ENCODE data around the gene LST1.

Gene LST1

DNA sequence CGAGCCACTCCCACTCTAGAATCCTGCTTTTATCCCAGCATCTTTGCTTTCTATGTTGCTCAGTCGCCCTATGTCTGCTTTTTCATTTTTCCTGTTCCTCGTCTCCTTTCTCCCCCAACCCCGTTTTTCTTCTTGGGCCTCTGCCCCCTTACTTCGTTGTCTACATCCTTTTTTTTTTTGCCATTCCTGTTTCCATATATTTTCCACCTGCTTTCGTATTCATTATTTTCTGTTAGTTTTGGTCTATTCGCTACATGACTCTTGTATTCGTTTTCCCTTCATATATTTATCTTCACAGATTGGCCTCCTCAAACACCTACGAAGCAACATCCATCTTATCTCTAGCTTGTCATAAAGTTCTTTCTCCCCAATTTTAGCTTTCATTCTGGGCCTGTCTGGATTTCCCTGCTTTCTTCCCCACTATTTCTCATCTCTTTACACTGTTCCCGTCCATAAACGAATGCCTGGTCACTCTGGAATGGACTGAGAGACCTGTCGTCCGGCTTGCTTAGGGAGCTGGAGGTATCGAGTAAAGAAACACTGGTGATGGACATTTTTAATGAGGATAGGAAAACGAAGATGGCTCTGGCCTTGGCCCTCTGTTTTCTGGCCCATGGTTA, 35.4 kb downstream of the LST1 start:
- no peak for DNase-seq

DNA sequence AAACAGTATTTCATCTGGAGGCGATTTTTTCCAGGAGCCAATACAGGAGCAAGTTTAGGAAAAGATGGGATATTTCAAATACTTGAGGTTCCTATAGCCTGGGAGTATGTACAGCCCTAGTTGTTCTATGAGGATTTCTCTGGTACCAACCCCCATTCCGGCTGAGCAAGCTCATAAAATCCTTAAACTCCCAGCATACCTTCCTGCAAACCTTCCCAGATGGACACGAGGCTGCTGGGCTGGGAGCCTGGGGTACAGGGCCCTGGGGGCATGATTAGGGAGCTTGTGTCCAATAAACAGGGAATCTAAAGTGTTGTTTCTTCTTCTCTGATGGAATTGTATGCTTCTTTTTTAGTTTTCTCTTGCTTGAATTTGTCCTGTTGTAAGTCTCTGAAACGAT, 35.9 kb downstream of the LST1 start:
- DNase-seq: no peak

DNA sequence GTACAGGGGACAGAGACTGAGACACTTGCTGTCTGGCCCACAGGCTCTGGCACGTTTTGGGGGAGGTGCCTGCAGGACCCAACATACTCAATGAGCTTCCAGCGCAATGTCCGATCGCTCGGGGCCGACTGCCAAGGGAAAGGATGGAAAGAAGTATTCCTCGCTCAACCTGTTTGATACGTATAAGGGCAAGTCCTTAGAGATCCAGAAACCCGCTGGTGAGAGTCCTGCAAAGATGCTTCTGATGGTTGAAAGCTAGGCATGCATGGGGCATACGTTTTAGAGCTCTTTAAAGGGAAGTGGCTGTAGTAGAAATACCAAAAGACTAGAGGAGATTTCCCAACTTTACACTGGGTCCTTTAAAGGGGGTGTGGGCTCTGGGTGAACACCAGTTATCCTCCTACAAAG, 36.6 kb downstream of the LST1 start:
- DNase-seq: no peak

DNA sequence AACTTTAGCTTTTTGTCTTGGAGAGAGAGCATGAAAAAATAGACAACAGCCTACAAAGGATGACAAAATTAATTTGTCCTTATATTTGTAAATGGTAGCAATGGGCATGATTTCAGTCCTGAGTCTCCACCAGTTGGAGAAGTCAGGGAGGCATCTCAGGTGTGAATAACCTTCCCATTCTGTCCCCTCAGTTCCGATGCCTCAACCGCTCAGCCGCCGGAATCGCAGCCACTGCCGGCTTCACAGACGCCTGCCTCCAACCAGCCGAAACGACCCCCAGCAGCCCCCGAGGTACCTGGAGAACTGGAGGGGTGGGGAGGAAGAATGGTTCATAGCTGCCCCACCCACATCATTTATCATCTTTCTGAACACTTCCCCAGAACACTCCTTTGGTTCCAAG, 38.0 kb downstream of the LST1 start:
- no peak for DNase-seq

DNA sequence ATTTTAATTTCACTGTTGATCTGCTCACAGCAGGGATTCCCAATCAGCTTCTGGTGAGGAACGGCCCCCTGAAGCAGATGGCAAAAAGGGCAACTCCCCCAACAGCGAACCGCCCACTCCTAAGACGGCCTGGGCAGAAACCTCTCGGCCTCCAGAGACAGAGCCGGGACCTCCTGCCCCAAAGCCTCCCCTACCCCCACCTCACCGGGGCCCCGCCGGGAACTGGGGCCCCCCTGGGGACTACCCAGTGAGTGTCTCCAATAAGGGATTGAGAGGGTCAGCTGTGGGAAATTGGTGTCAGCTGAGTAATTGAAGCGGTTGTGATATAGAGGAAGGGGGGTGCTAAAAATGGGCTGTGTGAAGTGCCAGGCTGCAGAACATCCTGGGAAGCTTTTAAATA, 40.9 kb downstream of the LST1 start:
- no peak for DNase-seq

DNA sequence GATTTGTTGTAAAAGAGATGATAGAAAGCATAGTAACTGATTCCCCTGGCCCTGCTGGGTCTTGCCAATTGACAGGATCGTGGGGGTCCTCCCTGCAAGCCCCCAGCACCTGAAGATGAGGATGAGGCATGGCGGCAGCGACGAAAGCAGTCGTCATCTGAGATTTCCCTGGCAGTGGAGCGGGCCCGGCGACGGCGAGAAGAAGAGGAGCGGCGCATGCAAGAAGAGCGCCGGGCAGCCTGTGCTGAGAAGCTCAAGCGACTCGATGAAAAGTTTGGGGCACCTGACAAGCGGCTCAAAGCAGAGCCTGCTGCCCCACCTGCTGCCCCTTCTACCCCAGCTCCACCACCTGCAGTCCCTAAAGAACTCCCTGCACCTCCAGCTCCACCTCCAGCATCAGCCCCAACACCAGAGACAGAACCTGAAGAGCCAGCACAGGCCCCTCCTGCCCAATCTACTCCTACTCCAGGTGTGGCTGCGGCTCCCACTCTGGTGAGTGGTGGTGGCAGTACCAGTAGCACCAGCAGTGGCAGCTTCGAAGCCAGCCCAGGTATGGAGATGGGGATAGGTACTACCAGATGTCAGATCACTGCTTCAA, 41.7 kb downstream of the LST1 start:
- DNase-seq: no peak

DNA sequence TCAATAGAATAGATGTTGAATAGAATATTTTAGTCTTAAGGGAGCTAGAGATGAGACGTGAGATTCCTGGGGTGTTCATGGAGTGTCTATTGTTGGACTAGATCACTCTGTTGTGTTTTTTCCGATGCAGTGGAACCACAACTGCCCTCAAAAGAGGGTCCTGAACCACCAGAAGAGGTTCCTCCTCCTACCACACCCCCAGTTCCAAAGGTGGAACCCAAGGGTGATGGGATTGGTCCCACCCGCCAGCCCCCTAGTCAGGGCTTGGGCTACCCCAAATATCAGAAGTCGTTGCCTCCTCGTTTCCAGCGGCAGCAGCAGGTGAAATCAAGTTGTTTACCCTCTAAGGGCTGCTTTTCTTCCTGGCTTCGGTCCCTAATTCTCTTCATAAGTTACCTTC, 42.9 kb downstream of the LST1 start:
- no peak for DNase-seq

DNA sequence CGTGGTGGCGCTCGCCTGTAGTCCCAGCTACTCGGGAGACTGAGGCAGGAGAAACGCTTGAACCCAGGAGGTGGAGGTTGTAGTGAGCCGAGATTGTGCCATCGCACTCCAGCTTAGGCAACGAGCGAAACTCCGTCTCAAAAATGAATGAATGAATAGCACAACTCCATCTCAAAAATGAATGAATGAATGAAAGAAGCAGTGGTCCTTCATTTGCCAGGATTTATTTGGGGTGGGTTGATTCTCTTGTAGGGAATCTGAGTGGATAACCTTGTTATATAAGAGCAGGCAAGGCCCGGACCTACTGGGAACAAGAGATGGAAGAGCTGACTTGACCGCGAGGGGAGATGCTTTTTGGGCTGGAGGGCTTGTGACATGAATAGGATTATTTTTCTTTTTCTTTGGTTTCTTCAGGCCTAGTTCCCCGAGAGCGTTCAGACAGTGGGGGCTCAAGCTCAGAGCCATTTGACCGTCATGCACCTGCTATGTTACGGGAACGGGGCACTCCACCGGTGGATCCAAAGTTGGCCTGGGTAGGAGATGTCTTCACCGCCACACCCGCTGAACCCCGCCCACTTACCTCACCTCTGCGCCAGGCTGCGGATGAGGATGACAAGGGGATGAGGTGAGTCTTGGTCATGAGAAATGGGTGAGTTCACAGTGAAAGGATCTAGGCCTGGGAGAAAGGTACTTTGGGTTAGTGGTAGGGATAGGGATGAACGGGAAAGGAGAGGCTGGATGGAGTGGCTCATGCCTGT, 44.3 kb downstream of the LST1 start:
- DNase-seq: no peak

DNA sequence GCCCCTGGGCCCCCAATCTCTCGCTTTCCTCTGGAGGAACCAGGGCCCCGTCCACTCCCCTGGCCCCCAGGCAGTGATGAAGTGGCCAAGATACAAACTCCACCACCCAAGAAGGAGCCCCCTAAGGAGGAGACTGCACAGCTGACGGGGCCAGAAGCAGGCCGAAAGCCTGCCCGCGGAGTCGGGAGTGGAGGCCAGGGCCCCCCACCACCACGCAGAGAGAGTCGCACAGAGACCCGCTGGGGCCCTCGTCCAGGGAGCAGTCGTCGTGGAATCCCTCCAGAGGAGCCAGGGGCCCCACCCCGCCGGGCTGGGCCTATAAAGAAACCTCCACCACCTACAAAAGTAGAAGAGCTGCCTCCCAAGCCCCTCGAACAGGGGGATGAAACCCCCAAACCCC, 45.1 kb downstream of the LST1 start:
- no peak for DNase-seq

DNA sequence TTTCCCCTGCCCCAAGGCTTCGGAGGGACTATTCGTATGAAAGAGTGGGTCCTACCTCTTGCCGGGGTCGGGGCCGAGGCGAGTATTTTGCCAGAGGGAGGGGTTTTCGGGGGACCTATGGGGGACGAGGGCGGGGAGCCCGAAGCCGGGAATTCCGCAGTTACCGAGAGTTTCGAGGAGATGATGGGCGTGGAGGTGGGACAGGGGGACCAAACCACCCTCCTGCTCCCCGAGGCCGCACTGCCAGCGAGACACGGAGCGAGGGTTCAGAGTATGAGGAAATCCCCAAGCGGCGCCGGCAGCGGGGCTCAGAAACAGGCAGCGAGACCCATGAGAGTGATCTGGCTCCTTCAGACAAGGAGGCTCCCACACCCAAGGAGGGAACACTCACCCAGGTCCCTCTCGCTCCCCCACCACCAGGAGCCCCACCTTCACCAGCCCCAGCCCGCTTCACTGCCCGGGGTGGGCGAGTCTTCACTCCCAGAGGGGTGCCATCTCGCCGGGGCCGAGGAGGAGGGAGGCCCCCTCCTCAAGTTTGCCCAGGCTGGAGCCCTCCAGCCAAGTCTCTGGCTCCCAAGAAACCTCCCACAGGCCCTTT, 45.7 kb downstream of the LST1 start:
- DNase-seq: no peak

DNA sequence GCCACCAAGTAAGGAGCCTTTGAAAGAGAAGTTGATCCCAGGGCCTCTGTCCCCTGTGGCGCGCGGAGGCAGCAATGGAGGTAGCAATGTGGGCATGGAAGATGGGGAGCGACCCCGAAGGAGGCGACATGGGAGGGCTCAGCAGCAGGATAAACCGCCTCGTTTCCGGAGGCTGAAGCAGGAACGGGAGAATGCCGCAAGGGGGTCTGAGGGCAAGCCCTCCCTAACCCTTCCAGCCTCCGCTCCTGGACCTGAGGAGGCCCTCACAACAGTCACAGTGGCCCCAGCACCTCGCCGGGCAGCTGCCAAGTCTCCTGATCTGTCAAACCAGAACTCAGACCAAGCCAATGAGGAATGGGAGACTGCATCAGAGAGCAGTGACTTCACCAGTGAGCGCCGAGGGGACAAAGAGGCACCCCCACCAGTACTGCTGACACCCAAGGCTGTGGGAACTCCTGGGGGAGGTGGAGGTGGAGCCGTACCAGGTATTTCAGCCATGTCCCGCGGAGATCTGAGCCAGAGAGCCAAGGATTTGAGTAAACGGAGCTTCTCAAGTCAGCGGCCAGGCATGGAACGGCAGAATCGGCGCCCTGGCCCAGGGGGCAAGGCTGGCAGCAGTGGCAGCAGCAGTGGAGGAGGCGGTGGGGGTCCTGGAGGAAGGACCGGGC, 46.3 kb downstream of the LST1 start:
- no peak for DNase-seq

DNA sequence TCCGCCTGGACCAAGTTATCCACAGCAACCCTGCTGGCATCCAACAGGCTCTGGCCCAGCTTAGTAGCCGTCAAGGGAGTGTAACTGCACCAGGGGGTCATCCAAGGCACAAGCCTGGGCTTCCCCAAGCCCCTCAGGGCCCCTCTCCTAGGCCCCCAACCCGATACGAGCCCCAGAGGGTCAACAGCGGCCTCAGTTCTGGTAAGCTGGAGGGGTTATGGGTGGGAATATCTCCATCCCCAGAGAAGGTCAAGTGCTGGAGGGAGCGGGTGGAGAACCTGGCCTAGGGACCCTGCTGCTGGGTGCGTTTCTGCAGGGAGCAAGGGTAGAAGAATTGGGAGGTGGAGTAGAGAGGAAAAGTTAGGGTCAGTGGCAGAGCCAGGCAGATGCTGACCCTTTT, 47.4 kb downstream of the LST1 start:
- no peak for DNase-seq

DNA sequence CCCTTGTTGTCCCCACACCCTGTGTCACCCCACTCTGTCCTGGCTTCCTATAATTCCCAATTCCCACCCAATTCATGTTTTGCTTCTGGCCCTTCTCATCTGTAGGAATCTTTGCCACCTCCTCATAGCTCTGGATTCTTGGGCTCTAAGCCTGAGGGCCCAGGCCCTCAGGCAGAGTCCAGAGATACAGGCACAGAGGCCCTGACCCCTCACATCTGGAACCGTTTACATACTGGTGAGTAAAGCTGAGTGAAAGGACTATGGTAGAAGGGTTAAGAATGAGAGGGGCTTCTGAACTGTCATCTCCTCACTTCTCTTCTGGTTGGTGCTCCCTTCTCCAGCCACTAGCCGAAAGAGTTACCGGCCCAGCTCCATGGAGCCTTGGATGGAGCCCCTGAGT, 48.1 kb downstream of the LST1 start:
- no peak for DNase-seq

DNA sequence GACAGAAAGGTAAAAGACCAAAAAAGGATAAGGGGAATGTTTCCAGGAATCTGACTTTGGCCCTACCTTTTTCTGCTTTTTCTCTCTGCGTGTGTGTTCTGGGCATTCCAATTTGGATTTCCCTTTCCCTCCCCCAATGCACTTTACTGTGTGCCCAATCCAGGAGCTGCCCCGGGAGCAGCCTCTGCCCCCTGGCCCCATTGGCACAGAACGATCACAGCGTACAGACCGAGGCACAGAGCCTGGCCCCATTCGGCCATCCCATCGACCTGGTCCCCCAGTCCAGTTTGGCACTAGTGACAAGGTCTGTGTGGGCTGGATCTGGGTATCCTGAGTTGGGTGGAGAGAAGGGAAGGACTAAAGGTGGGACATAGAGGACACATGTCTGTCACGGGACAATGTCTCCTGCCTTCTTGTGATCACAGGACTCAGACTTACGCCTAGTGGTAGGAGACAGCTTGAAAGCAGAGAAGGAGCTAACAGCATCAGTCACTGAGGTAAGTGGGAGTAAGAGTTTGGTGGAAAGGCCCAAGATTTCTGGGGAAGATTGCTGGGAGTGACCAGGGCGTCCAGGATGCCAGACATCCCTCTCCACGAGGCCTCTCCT, 49.0 kb downstream of the LST1 start:
- no peak for DNase-seq

DNA sequence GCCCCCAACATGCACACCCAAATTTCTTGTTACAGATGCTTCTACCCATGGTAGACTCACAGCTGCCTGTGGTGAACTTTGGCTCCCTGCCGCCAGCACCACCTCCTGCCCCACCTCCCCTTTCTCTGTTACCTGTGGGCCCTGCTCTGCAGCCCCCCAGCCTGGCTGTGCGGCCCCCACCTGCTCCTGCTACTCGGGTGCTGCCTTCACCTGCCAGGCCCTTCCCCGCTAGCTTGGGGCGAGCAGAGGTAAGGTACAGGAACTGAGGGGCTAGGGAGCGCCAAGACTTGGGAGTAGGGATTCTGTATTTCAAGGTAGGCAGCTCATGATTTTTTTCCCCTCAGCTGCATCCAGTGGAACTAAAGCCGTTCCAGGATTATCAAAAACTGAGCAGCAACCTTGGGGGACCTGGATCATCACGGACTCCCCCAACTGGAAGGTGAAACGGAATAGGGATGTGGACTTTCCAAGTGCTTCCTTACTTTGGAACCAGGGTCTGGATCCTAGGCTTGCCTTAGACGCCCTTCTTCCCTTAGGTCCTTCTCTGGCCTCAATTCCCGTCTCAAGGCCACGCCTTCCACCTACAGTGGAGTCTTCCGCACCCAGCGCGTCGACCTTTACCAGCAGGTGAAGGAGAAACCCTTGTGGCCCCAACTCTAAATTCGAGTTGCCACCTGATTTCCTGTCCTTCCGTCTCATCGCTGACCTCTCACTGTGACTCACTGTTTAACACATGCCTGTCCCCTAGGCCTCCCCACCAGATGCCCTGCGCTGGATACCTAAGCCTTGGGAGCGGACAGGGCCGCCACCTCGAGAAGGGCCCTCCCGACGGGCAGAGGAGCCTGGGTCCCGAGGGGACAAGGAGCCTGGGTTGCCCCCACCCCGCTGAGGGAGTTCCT, 50.9 kb downstream of the LST1 start:
- no peak for DNase-seq
